Measurements from ENCODE around the gene ASH1L. TPM values are rescaled to one million over a fixed set of nuclear protein-coding genes. Genes with fewer than 3 reads are reported as not detected.

Gene ASH1L
- total RNA-seq, 6 experiments from 2014 or later = 25.7 to 32.5 (median 26.7) TPM

- H3K36me3 Mint-ChIP-seq (ENCODE audit: low read depth) = 0 out of 2 replicates have a peak, but pooled peaks cover 4% of the 10 kb centered on the region
- TF ChIP-seq, protein P1, sequence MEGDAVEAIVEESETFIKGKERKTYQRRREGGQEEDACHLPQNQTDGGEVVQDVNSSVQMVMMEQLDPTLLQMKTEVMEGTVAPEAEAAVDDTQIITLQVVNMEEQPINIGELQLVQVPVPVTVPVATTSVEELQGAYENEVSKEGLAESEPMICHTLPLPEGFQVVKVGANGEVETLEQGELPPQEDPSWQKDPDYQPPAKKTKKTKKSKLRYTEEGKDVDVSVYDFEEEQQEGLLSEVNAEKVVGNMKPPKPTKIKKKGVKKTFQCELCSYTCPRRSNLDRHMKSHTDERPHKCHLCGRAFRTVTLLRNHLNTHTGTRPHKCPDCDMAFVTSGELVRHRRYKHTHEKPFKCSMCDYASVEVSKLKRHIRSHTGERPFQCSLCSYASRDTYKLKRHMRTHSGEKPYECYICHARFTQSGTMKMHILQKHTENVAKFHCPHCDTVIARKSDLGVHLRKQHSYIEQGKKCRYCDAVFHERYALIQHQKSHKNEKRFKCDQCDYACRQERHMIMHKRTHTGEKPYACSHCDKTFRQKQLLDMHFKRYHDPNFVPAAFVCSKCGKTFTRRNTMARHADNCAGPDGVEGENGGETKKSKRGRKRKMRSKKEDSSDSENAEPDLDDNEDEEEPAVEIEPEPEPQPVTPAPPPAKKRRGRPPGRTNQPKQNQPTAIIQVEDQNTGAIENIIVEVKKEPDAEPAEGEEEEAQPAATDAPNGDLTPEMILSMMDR (IDR thresholded peaks at IDR 0.05) = no peak
- H3K9me3 Mint-ChIP-seq = no peaks in the 10 kb centered on the region
- no peak for DNase-seq
- H3K27me3 Mint-ChIP-seq (ENCODE audit: insufficient read depth) = peaks cover 1% of the 10 kb centered on the region
- H3K4me1 Mint-ChIP-seq (ENCODE audit: low read depth) = peaks cover 22% of the 10 kb centered on the region
- H3K27ac Mint-ChIP-seq = peak overlapping the region; percentile 32; the same call in 1 of the 2 replicates
- H3K4me3 Mint-ChIP-seq = no peak overlapping the region; the same call in 1 of the 2 replicates
These were observed 249.3 kb downstream of the ASH1L start for GRCh38 chr1:155313261-155313660.

GRCh38 chr1:155309423-155310021, 253.1 kb downstream of the ASH1L start:
- TF ChIP-seq, protein P1 (IDR thresholded peaks at IDR 0.05) = no peak
- Mint-ChIP-seq H3K4me1 (ENCODE audit: low read depth) (peaks cover 31% of the 10 kb centered on the region), H3K9me3 (no peaks in the 10 kb centered on the region), H3K27ac (peak overlapping the region; percentile 95), H3K27me3 (ENCODE audit: insufficient read depth) (peaks cover 9% of the 10 kb centered on the region), H3K4me3 (peak overlapping the region; percentile 99), H3K36me3 (ENCODE audit: low read depth) (0 out of 2 replicates have a peak, but pooled peaks cover 4% of the 10 kb centered on the region)
- DNase-seq = no peak

- H3K4me3 Mint-ChIP-seq = peak within 1 kb of the TSS; percentile 99
- peak within 1 kb of the TSS; percentile 95 for H3K27ac Mint-ChIP-seq
- H3K27me3 Mint-ChIP-seq (ENCODE audit: insufficient read depth) = peaks cover 10% of the 10 kb centered on the region
- H3K9me3 Mint-ChIP-seq = no peaks in the 10 kb centered on the region
- peaks cover 31% of the 10 kb centered on the region for H3K4me1 Mint-ChIP-seq (ENCODE audit: low read depth)
- TF ChIP-seq, protein P1 (IDR thresholded peaks at IDR 0.05) = peak; percentile 27; the same call in 1 of the 2 replicates
- H3K36me3 Mint-ChIP-seq (ENCODE audit: low read depth) = 0 out of 2 replicates have a peak, but pooled peaks cover 4% of the 10 kb centered on the region
- peak; percentile 99 for DNase-seq
These were observed 253.8 kb downstream of the ASH1L start, which contains the start of gene FDPS for GRCh38 chr1:155308493-155309422. FDPS (plus strand) TSS chr1:155308866; CDS start chr1:155309790, 924 bp downstream.

DNA sequence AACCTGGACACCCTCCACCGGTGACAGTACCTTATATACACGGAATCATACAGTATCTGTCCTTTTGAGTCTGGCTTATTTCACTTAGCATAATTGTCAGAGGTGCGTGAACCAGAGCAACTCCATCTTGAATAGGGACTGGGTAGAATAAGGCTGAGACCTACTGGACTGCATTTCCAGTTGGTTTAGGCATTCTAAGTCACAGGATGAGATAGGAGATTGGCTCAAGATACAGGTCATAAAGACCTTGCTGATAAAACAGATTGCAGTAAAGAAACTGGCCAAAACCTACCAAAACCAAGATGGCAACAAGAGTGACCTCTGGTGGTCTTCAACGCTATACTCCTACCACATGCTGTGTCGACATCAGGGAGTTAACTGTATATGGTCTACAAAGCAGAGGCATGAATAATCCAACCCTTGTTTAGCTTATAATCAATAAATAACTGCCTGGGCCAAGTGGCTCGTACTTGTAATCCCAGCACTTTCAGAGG, 255.3 kb downstream of the ASH1L start:
- Mint-ChIP-seq H3K27me3 (ENCODE audit: insufficient read depth) (peaks cover 10% of the 10 kb centered on the region), H3K9me3 (no peaks in the 10 kb centered on the region), H3K4me1 (ENCODE audit: low read depth) (peaks cover 24% of the 10 kb centered on the region), H3K4me3 (no peak overlapping the region), H3K36me3 (ENCODE audit: low read depth) (0 out of 2 replicates have a peak, but pooled peaks cover 4% of the 10 kb centered on the region), H3K27ac (peak overlapping the region; percentile 59; the same call in 1 of the 2 replicates)
- peak; percentile 42 for DNase-seq
- TF ChIP-seq, protein P1 (IDR thresholded peaks at IDR 0.05) = peak; percentile 68; the same call in 1 of the 2 replicates

GRCh38 chr1:155305881-155306391, 256.7 kb downstream of the ASH1L start:
- TF ChIP-seq, protein P1 (IDR thresholded peaks at IDR 0.05) = no peak
- Mint-ChIP-seq H3K27me3 (ENCODE audit: insufficient read depth) (peaks cover 10% of the 10 kb centered on the region), H3K36me3 (ENCODE audit: low read depth) (no peaks in the 10 kb centered on the region), H3K27ac (no peak overlapping the region), H3K4me1 (ENCODE audit: low read depth) (peaks cover 24% of the 10 kb centered on the region), H3K9me3 (no peaks in the 10 kb centered on the region), H3K4me3 (no peak overlapping the region)
- no peak for DNase-seq

Measured in HFFc6 (cell line).